HG03045 (cell line): ENCODE data around the gene ANKRD33B.
"Not testable (repeated sequence)": the region's sequence is repeated elsewhere in the genome, so short reads cannot be mapped to it uniquely, and the experiment has no call there.

Experiments
- ATAC-seq: cut with Tn5 transposase; IDR thresholded peaks from one replicate; pipeline ENCODE4 v1.9.1; 2021; ENCODE audit warnings: mild to moderate bottlenecking, moderate library complexity; ENCODE audit not compliant: unreplicated experiment

ANKRD33B gene

DNA sequence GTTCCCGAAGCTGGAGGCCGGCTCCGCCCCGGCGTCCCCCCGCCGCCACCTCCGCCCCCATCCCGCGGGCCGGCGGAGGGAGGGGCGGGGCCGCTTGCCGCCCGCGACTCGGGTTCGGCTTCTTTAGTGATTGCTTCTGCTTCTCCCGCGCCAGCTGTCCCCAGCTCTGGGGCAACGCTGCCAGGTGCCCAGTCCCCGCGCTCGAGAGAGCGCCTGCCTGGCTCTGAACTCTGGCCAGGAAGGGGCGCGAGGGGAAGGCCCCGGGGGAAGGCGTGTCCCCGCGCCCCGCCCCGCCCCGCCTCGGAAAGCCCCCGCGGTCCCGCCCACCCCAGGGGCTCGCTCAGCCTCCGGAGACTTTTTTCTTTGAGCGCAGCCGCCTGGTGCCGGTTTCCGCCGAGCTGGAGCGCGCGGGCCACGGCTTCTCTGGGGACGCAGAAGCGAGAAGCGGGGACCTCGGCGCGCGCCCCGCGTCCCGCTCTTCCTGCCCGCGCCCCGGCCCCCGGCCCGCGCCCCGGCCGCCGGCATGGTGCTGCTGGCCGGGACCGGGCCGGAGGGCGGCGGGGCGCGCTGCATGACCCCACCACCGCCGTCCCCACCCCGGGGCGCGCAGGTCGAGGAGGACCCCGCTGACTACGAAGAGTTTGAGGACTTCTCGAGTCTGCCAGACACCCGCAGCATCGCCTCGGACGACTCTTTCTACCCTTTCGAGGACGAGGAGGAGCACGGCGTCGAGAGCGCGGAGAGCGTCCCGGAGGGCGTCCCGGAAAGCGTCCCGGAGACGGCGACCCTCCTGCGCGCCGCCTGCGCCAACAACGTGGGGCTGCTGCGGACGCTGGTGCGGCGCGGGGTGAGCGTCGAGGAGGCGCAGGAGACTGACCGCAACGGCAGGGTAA lies at the start of gene ANKRD33B:
Gene ANKRD33B, plus strand, starts transcription at position 126 of the 893 bp plus-strand sequence. Its CDS starts 398 bp downstream, at position 524.
- peak; percentile 56 for ATAC-seq

DNA sequence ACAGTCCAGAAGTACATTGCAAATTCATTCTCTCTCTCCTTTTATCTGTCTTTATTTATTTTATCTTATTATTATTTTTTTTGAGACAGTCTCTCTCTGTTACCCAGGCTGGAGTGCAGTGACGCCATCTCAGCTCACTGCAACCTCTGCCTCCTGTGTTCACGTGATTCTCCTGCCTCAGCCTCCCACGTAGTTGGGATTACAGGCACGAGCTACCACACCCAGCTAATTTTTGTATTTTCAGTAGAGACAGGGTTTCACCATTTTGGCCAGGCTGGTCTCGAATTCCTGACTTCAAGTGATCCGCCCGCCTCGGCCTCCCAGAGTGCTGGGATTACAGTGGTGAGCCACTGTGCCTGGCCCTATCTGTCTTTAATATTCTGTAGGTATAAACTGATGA lies 49.3 kb upstream of the ANKRD33B start:
- not testable (repeated sequence) for ATAC-seq

DNA sequence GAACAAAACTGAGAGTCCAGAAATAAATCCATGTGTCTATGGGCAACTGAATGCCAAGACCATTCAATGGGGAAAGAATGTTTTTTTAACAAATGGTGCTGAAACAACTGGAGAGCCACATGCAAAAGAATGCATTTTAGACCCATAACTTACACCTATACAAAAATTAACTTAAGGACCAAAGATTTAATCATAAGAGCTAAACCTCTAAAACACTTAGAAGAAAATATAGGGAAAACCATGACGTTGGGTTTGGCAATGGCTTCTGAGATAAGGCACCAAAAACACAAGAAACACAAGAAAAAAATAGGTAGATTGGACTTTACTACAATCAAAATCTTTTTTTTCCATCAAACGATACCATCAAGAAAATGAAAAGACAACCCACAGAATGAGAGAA lies 48.4 kb upstream of the ANKRD33B start:
- no peak for ATAC-seq

DNA sequence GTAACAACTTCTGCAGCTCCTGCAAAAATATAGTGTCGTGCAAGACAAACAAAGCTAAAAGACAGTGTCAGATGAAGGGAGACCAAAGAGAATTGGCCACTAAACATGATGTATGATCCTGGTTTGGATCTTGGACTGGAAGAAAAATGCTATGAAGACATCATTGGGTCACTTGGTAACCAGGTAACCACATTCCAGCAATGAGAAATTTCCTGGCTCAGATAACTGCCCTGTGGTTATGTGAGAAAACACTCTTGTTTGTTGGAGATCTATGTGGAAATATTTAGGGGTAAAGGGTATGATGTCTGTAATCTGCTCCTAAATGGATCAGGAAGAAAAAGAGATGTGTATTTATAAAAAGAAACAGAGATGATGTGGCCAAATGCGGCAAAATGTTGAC lies 45.5 kb upstream of the ANKRD33B start:
- ATAC-seq: no peak

DNA sequence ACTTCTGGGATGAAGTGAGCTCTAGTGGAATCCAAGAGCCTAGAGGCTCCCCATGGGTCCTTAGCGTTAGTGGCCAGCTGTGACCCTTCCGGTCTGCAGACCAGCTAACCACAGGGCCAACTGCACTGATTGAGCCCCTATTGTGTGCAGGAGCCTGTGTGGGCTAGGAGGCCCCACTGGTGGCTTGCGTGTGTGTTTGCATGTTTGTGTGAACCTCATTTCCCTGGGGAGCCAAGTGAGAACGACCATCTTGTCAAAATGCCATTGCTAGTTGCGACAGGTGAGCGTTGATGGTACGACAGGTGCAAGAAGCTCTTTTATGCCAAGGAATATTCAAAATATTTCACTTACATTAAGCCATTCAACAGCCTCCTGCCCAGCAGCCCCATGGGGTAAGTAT lies 44.1 kb upstream of the ANKRD33B start:
- no peak for ATAC-seq

DNA sequence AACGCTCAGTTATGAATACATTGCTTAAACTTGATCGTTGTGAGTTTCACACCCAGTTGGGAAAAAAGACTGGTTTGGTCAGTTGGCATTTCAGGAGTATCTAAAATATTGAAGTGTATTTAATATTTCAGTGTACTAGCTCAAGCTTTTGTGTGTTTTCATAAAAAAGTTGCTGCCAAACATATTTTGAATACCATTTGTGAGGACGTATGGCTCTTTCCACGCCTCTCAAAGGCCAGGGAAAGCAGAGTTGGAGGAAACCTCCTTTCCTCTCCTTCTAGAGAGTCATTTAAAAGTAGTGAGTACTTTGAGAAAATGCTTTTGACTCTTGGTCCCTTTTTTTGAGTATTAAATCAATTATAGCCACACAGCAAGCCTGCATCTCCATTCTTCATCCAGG lies 43.2 kb upstream of the ANKRD33B start:
- no peak for ATAC-seq

DNA sequence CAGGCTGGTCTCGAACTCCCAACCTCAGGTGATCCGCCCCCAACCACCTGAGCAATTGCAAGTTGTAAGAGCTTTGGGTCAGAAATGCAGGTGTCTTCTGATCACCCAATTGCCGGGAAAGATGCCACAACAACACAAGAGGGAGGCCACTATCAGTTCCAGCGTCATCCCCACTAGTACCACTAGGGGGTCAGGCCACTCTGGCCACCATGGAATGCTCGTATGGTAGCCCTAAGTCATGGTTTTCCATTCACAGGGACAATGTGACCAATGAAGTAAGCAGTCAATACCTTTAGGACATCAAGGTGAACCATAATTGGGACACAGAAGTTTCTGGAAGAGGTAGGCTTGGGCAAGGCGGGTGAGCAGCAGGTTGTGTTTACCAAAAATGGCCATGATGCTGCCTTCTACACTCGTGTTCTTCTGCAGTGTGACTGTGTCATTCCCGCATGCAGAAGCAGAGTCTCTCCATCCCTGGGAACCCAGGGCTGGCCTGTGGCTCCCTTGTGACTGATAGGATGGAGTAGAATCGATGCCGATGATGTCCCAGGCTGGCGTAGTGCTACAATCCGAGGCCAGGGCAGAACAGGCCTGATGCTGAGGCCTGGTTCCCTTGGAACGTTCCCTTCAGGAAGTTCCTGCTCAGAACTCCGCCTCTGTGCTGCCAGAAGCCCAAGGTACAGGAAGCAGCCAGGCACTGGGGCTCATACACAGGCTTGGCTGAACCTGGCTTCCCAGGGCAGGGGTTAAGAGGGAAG lies 42.2 kb upstream of the ANKRD33B start:
- ATAC-seq: no peak

DNA sequence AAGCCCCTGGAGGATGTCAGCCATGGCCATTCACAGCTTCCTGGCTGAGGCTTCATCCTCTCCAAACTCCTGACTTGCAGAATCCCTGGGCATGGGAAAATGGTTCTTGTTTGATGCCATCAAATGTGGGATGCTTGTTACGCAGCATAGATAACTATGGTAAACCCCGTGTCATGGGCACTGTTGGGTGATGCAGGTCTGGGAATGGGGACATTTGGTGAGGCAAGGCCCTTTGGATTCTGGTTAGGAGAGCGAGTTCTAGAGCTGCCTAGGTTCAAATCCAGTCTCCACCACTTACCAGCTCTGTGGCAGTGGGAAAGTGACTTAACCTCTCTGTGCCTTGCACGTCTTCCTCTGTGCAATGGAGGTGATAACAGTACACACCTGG lies 41.7 kb upstream of the ANKRD33B start:
- no peak for ATAC-seq

DNA sequence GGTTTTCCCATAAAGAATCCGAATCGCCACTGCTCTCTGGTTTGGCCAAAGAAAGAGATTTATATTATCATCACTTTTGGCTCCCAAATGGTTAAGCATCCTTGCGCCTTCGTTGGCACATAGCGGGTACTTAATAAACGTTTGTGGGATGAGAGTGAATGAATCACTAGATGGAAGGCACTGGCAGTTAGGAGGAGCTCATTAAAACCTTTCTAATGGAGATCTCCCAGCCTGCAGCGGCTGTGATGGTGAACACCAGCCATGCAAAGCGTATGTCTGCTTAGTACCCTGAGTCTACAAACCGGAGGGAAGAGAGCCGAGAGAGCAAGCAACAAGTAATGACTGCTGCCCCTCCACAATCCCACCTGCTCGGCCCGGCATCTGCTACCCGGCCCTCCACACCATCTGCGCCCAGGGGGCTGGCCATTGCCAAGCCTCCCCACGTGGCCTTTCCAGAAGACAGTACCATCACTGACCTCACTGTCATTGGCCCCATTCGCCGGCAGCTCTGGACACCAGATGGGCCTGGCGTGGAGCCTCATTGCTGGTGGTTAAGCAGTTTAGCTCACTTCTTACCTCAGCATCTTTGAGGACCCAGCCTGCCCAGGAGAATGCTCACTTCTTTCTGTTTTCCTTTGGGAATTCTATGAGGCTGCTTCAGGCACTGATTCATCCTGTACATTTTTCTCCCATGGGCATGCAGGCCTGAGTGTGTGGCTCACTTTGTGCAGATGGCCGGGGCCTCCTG lies 39.3 kb upstream of the ANKRD33B start:
- no peak for ATAC-seq

DNA sequence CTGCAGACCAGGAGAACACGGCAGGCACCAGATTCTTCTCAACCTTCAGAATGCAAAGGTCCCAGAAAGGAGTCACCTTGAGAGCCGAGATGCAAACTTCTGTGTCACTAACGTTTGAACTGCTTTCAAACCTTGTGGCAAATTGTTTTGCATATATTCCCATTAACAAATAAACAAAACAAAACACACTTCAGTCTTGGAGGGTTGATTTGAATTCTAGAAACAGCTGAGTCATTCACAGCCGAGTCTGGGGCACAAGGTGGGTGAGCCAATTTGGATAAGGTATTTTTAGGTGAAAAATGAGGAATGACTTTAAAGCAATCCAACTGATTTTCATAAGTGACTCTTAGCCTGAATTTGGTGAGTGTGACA lies 38.8 kb upstream of the ANKRD33B start:
- ATAC-seq: no peak

DNA sequence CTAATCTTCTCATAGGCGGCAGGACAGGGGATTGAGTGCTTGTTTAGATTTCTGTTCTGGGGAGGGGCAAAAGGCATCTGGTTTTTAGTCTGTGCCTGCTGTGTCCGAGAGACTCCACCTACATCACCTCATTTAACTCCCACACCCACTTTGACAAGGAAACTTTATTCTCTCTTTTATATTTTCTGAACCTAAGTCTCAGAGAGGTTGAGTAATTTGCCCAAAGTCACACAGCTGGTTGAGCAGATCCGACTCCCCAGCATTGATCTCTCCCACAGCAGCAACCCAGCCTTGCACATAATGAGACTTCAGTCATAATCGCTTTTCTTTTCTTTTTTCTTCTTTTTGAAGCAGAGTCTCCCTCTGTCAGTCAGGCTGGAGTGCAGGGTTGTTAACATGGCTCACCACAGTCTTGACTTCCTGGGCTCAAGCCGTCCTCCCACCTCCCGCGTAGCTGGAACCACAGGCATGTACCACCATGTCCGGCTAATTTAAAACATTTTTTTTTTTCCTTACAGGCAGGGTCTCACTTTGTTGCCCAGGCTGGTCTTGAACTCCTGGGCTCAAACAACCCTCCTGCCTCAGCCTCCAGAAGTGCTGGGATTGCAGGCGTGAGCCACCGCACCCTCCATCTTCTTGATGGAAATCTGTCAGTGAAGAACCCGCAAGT lies 36.5 kb upstream of the ANKRD33B start:
- no peak for ATAC-seq

DNA sequence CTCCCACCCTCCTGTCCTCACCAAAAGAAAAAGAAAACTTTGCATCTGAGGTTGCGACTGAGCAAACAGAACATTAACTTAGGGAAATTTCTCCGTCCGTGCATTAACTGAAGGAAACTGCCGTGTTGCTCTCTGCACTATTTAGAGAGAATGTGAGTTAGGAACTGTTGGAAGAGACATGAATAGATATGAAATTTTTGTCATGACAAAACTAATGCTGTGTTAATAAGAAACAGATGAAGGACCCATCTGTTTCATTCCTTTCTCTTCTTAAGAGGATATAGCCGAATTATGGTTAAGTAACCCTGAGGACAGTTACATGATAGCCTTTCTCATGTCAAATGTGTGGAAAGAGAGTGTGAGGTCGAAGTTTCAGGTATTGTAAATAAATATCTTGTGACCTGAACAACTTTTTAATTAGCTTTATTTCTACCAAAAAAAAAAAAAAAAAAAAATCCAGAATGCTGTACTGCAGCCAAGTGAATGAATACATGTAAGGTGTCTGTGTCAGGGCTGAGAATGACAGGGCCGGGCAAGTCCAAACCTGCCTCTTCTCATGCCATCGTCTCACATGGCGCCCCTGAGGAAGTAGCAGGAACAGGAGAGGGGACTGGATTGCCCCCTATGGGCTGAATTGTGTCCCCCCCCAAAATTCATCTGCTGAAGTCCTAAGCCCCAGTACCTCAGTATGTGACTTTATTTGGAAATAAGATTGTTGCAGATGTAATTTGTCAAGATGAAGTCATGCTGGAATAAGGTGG lies 35.6 kb upstream of the ANKRD33B start:
- no peak for ATAC-seq

DNA sequence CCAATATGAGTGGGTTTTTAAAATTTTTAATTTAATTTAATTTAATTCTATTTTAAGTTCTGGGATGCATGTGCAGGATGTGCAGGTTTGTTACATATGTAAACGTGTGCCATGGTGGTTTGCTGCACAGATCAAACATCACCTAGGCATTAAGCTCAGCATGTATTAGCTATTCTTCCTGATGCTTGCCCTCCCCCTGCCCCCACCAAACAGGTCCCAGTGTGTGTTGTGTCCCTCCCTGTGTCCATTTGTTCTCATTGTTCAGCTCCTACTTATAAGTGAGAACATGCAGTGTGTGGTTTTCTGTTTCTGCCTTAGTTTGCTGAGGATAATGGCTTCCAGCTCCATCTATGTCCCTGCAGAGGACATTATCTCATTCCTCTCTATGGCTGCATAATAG lies 35.0 kb upstream of the ANKRD33B start:
- ATAC-seq: no peak

DNA sequence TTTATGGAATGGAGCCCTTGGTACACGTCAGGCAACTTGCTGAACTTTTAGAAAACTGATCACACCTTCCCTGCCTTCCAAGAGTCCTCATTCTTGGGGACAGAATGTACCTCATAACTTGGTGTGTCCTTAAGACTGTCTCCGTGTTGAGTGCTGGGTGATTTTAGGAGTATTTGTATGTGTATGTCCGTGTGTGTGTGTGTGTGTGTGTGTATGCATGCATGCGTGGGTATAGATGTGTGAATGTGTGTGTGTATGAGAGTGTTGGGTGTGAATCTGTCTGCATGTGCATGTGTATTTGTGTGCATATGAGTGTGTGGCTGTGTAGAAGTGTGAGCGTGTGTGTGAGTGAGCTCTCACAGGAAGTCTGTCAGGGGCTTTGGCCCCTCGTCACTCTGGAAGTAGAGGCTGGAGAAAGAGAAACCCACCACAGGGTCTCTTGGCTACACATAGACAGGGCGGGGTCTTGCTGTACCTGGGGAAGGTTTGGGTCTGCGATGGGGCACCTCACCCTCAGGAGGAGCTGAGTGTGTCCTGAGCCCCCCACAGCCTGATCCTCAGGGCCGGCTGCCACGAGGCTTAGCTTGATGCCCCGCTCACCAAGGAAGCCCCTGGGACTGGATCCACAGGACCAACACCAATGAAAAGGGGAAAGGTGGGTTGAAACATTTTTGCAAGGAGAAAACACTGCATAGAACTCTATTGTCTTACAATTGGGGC lies 33.1 kb upstream of the ANKRD33B start:
- no peak for ATAC-seq

DNA sequence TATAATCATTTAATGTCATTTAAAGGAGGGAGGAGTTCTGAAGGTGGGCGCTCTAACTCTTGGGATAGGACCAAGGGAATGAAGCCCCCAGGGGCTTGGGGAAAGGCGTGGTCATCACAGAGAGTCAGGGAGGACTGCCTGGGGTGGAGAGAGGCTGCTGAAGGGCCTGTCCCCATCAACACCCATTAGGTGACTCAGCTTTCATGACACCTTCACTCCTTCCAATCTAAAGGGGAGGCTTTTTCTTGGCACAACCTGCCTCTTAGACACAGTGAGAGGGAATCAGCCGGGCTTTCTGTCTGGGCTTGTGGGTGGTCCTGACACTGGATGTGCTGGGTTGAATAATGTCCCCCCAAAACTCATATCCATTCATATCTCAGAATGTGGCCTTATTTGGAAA lies 31.4 kb upstream of the ANKRD33B start:
- no peak for ATAC-seq

DNA sequence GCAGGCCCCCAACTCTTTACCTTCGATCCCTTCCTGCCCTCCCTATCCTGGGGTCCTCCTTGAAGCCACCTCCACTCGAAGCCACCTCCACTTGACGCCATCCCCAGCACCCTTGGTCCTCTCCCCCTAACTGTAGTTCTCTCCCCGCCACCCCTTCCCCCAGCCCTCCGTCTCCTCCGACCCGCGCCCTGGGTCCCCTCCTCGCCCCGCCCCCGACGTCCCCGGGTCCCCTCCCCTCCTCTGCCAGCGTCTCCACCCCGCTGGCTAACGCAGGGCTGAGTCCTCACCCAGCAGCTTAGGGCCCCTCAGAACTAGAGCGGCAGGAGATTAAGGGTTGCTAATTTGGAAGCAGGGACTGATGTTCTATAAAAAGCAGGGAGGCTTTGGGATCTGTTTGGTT lies 30.6 kb upstream of the ANKRD33B start:
- no peak for ATAC-seq

DNA sequence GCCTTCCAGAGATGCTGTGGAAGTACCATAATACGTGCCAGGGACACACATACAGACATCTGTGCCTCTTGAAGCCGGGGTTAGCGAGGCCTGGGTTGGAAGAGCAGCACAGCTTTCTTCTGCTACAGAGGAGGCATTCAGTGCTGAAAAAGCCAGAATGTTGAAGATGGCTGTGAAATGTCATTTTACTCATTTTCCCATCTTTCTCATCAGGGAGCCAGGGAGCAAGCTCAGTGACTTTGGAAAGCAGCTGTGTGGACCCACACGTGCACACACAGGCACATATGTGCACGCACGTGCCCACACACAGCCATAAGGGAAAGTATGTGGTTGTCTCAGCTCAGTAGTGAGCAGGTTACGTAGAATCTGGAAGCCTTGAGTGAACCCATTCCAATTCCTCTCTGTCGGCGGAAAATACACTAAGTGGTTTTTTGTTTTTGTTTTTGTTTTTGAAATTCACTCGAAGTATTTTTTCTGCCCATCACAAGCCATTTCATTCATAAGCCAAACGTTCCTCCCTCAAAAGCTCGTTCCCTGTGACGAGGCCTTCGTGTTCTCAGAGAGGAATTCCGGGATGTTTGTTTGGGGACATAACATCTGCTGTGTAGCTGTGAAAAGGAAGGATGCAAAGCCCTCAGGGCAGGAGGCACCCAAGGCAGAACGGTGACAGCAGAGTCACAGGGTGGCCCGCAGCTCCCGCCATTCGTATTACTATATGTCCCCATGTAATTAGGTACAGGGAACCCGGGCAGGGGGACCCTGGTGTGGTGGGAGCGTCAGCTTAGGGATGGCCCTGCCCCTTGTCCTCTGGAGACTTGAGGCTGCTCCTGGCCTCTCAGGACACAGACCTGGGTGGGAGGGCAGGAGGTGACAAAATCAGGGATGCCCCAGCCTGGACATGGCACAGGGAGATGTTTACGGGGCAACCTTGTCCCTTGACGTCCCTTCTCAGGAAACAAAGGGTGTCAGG lies 29.0 kb upstream of the ANKRD33B start:
- no peak for ATAC-seq

DNA sequence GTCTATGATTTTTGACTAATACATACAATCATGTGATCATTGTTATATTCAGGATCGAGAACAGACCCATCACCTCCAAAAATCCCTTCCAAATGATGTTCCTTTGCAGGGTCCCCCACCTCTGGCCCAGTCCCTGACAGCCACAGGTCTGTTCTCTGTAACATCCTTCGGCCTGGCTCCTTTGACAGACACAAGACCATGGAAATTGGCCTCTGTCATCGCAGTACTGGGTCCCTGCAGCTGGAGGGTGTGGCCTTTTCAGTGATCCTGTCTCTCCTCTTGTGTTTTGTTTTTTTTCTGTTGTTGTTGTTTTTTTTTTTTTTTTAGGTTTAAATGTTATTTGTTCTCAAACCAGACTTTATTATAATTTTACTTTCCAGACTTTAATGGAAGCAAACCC lies 27.4 kb upstream of the ANKRD33B start:
- no peak for ATAC-seq
